ENCODE measurements around the gene ERFL. TPM values are rescaled to one million over a fixed set of nuclear protein-coding genes. Genes with fewer than 3 reads are reported as not detected.

The ERFL gene
- total and polyA plus RNA-seq, 12 donors = 0.10 TPM; not detected in 11

DNA sequence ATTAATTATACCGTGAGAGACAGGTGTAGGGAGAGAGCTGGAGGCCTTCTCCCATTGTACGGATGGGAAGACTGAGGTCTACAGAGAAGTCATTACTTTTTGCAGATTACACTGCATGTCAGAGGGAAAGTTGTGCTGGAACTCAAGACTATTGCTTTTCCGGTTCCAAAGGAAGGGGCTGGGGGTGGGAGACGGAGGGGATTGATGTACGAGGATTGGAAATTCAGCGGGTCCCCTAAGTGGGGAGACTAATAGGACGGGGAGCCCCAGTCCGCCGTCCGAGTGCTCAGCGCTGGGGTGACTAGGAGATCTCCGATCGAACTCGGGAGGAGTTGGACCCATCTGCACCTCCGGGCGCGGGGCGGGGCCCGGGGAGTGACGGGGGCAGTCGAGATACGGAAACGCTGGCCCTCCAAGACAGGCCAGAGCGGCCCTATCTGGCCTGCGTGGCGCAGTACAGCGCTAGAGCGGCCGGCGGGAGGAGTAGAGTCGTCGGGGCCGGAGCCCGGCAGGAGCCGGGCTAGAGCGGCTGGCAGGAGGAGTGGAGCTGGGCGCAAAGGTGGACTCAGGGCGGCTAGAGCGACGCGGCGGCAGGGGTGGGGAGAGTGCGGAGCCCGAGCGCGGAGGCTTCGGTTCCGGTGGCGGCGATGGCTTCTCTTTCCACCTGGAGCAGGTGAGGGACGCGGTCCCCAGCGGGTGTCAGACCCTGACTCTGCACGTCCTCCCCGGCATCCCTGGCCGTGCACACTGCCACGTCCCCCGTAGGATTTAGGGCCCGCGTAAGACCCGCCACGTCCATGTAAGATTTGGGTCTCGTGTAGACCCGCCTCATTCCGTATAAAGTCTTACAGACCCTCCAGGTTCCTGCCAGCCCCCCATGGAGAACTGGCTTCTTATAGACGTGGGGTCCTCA is 44.2 kb downstream of the ERFL start:
- peaks cover 0 to 9% of the 10 kb centered on the region in 2 donors for H3K36me3 ChIP-seq (replicated peaks in 1 of 2)
- TF ChIP-seq, protein P1, sequence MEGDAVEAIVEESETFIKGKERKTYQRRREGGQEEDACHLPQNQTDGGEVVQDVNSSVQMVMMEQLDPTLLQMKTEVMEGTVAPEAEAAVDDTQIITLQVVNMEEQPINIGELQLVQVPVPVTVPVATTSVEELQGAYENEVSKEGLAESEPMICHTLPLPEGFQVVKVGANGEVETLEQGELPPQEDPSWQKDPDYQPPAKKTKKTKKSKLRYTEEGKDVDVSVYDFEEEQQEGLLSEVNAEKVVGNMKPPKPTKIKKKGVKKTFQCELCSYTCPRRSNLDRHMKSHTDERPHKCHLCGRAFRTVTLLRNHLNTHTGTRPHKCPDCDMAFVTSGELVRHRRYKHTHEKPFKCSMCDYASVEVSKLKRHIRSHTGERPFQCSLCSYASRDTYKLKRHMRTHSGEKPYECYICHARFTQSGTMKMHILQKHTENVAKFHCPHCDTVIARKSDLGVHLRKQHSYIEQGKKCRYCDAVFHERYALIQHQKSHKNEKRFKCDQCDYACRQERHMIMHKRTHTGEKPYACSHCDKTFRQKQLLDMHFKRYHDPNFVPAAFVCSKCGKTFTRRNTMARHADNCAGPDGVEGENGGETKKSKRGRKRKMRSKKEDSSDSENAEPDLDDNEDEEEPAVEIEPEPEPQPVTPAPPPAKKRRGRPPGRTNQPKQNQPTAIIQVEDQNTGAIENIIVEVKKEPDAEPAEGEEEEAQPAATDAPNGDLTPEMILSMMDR (IDR thresholded peaks at IDR 0.05) = peak in 1 of 6 experiments; percentile 15
- TF ChIP-seq POLR2A (IDR thresholded peaks at IDR 0.05) = peak; percentile 60 to 94
- H3K9me3 ChIP-seq (replicated peaks in 1 of 3) = no peaks in the 10 kb centered on the region
- H3K4me3 ChIP-seq = peak overlapping the region; percentile 43 to 95 (median 80)
- intact Hi-C loops (cut with DNase I) = loop anchor here in 1 of 2 donors (10.0 kb wide), 1 partner anchor 51 kb away; no protein-coding TSS in a partner anchor
- H3K4me1 ChIP-seq (replicated peaks in 1 of 2) = peaks cover 0 to 13% of the 10 kb centered on the region in 2 donors
- peak; percentile 93 to 97 (median 95) for DNase-seq
- H3K27me3 ChIP-seq = no peaks in the 10 kb centered on the region
- 1 to 3% (median 1%) methylated on average over 35 to 66 of the region's 66 CpGs for WGBS, 4 donors
- H3K27ac ChIP-seq = peak overlapping the region in 4 of 5 donors; percentile 67 to 90 (median 76)

DNA sequence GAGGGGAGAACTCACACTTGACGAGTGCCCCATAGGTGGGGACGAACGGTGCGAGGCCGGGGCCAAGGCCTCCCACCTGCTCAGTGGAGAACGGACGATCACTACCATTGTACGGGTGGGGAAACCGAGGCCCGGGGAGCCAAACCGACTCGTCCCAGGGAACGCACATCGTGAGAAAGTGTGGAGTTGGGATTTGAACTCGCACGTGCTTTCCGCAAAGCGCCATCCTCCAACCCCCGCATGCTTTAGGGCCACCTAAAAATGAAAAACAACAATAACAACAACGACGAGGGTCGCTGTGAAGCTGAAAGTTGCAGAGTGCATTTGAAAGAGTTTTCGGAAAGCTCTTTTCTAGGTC is 44.8 kb downstream of the ERFL start:
- WGBS, 4 donors = 0 to 1% (median 1%) methylated on average over 12 to 23 of the region's 23 CpGs
- TF ChIP-seq, protein P1 (IDR thresholded peaks at IDR 0.05) = no peak
- no peak for TF ChIP-seq POLR2A (IDR thresholded peaks at IDR 0.05)
- peaks cover 0 to 13% of the 10 kb centered on the region in 2 donors for H3K4me1 ChIP-seq (replicated peaks in 1 of 2)
- intact Hi-C loops (cut with DNase I) = loop anchor here in 1 of 2 donors (10.0 kb wide), 1 partner anchor 51 kb away; no protein-coding TSS in a partner anchor
- H3K36me3 ChIP-seq (replicated peaks in 1 of 2) = peaks cover 0 to 3% of the 10 kb centered on the region in 2 donors
- no peaks in the 10 kb centered on the region for H3K9me3 ChIP-seq (replicated peaks in 1 of 3)
- no peak for DNase-seq
- peak overlapping the region in 4 of 5 donors; percentile 67 to 90 (median 76) for H3K27ac ChIP-seq
- H3K27me3 ChIP-seq = no peaks in the 10 kb centered on the region
- H3K4me3 ChIP-seq = peak overlapping the region; percentile 2 to 95 (median 66)

DNA sequence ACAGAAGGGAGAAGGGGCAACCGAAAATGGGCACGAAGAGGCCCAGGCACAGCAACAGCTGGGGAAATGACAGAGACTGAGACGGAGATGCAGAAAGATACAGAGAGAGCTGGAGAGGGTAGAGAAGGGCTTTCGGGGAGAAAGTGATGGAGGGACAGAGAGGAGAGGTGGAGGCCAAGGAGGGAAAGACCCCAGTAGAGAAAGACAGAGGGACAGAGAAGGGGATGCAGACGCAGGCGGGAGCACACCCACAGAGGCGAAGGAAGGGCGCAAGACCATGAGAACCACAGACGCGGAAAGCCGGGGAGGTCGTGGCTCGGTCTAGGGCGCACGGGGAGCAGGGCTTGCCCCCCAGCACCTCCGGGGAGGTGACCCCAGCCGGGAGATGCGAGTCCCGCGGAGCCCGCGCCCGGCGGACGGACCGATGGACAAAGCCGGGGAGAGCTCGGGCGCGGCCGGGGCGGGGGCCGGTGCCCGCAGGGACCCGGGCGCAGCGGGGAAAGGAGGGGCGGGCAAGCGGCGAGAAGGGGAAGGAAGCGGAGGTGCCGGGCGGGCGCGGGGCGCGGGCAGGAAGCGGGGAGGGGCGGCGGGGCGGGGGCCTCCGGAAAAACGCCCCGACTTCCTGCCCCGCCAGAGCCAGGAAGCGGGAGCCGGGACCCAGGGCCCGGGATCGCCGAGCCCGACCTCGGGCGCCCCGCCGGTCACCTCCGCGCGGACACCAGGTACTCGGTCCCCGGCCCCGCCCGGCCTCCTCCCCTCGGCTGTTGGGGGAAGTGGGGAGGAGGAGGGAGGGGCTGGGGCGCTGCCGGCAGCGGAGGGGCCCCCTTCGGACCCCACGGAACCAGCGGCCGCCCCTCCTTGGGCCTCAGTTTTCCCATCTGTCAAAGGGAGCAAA is 45.4 kb downstream of the ERFL start, which contains the start of gene ARHGEF1:
Gene ARHGEF1 (plus strand): TSS at position 617 of the 895 bp plus-strand sequence. CDS start 4,899 bp downstream, outside the sequence.
- peaks cover 0 to 13% of the 10 kb centered on the region in 2 donors for H3K4me1 ChIP-seq (replicated peaks in 1 of 2)
- no peaks in the 10 kb centered on the region for H3K9me3 ChIP-seq (replicated peaks in 1 of 3)
- TF ChIP-seq, protein P1 (IDR thresholded peaks at IDR 0.05) = no peak
- peak in 1 of 2 donors; percentile 26 for TF ChIP-seq POLR2A (IDR thresholded peaks at IDR 0.05)
- intact Hi-C loops (cut with DNase I) = loop anchor here in 1 of 2 donors (10.0 kb wide), 1 partner anchor 52 kb away; no protein-coding TSS in a partner anchor
- peak in 4 of 7 donors; percentile 38 to 48 (median 45) for DNase-seq
- no peaks in the 10 kb centered on the region for H3K27me3 ChIP-seq
- WGBS, 4 donors = 3 to 5% (median 4%) methylated on average over 26 to 74 of the region's 80 CpGs
- H3K4me3 ChIP-seq = peak within 1 kb of the TSS; percentile 2 to 95 (median 66)
- no peaks in the 10 kb centered on the region for H3K36me3 ChIP-seq (replicated peaks in 1 of 2)
- peak within 1 kb of the TSS in 4 of 5 donors; percentile 67 to 90 (median 76) for H3K27ac ChIP-seq

Data from adrenal gland (tissue), 12 donors.